HepG2 (cell line): ENCODE measurements around the gene SNRNP48. TPM values are rescaled to one million over a fixed set of nuclear protein-coding genes. Genes with fewer than 3 reads are reported as not detected.

Source experiments
- ARID3A ChIP-seq: IDR thresholded peaks from 2 replicates; pipeline ENCODE4 v1.6.1; 2012; ENCODE audit warnings: low read depth, low read length, improper control_type of control experiment
- CENPX ChIP-seq: sonication (generic); formaldehyde crosslinking; IDR thresholded peaks from 2 replicates; pipeline ENCODE4 v1.9.0; 2021; ENCODE audit warnings: mild to moderate bottlenecking, missing genetic modification reagents, moderate library complexity
- ISX ChIP-seq: sonication (generic); formaldehyde crosslinking; conservative IDR thresholded peaks from 2 replicates; pipeline ENCODE4 v1.5.0; 2020; ENCODE audit warnings: missing genetic modification reagents
- KDM1A ChIP-seq: IDR thresholded peaks from 2 replicates; pipeline ENCODE4 v1.6.1; 2016; ENCODE audit warnings: missing compliant biosample characterization
- KLF16 ChIP-seq, 2 experiments: sonication (generic) in 1 of 2; formaldehyde crosslinking in 1 of 2; IDR thresholded peaks; 2 replicates each; pipeline versions ENCODE4 v1.6.1 to v1.8.0; 2016 to 2023; ENCODE audit warnings: missing genetic modification reagents in 2 of 2, missing compliant biosample characterization in 1 of 2
- PAX8 ChIP-seq: sonication (generic); formaldehyde crosslinking; IDR thresholded peaks from 2 replicates; pipeline ENCODE4 v1.8.0; 2022; ENCODE audit warnings: mild to moderate bottlenecking, missing genetic modification reagents, borderline replicate concordance
- RFX1 ChIP-seq: fragments of 450-650 bp; IDR thresholded peaks from 2 replicates; pipeline ENCODE4 v1.6.1; 2017
- SIN3A ChIP-seq: IDR thresholded peaks from 2 replicates; pipeline ENCODE4 v1.6.1; 2011; ENCODE audit warnings: low read depth, mild to moderate bottlenecking, control low read depth, low read length, borderline replicate concordance
- TCF7 ChIP-seq: sonication (generic); IDR thresholded peaks from 2 replicates; pipeline ENCODE4 v1.6.1; 2016; ENCODE audit warnings: antibody characterized with exemption, low read depth
- TOPORS ChIP-seq: sonication (generic); formaldehyde crosslinking; IDR thresholded peaks from 2 replicates; pipeline ENCODE4 v1.8.0; 2023; ENCODE audit warnings: mild to moderate bottlenecking, missing genetic modification reagents
- ZNF512 ChIP-seq: sonication (generic); formaldehyde crosslinking; IDR thresholded peaks from 2 replicates; pipeline ENCODE4 v1.4.0; 2020; ENCODE audit warnings: mild to moderate bottlenecking, missing genetic modification reagents
- ZNF563 ChIP-seq: sonication (generic); formaldehyde crosslinking; IDR thresholded peaks from 2 replicates; pipeline ENCODE4 v1.8.0; 2022; ENCODE audit warnings: mild to moderate bottlenecking, moderate library complexity, missing genetic modification reagents
- ZNF710 ChIP-seq: sonication (generic); formaldehyde crosslinking; IDR thresholded peaks from 2 replicates; pipeline ENCODE4 v1.5.0; 2020; ENCODE audit warnings: mild to moderate bottlenecking, missing genetic modification reagents, borderline replicate concordance
- polyA plus RNA-seq, 8 experiments: library from polyadenylated mRNA; depleted of rRNA in 3 of 8; stranded (reverse) in 7 of 8; unstranded in 1 of 8; fragments of >200 nt; fragmentation: Illumina TruSeq in 4 of 8; extraction: Trizol in 4 of 8; gene quantifications; 2 replicates each; pipeline versions ENCODE4 v1.2.1 to v1.2.3, GENCODE V29; 2011 to 2016; ENCODE audit warnings: low read depth in 4 of 8, missing spikeins in 1 of 8, mixed read lengths in 1 of 8; ENCODE audit not compliant: insufficient read depth in 1 of 8
- total RNA-seq, 5 experiments: library from RNA; depleted of rRNA; stranded (reverse); fragments of >200 nt; fragmentation: Illumina TruSeq; extraction: Trizol; gene quantifications; 2 replicates each; pipeline ENCODE4 v1.2.3, GENCODE V29; 2016; ENCODE audit warnings: low read depth in 1 of 5
- TF ChIP-seq, protein P1 (sequence below): sonication (generic); formaldehyde crosslinking; IDR thresholded peaks from 2 replicates; pipeline ENCODE4 v1.4.0; 2020; ENCODE audit warnings: missing genetic modification reagents, borderline replicate concordance
- TF ChIP-seq, protein P2 (sequence below): IDR thresholded peaks from 2 replicates; pipeline ENCODE4 v1.6.1; 2016; ENCODE audit warnings: control low read depth

The SNRNP48 gene
- total and polyA plus RNA-seq, 2 of the 13 experiments (the other 11 are each of a cell fraction or from before 2014, with no cell fraction given): 17.5 to 47.5 TPM

- 0 out of 2 replicates have a peak, but pooled peaks have one; percentile 47 for TF ChIP-seq ARID3A
- TF ChIP-seq ISX (CRISPR knock-in tag): no peak
- TF ChIP-seq ZNF710 (CRISPR knock-in tag): no peak
- TF ChIP-seq TOPORS (CRISPR knock-in tag): no peak
- no peak for TF ChIP-seq ZNF563 (CRISPR knock-in tag)
- TF ChIP-seq SIN3A: no peak
- no peak for TF ChIP-seq PAX8 (CRISPR knock-in tag)
- no peak for TF ChIP-seq KLF16 (CRISPR knock-in tag; IDR thresholded peaks at IDR 0.05)
- no peak for TF ChIP-seq ZNF512 (CRISPR knock-in tag)
- TF ChIP-seq, protein P1, sequence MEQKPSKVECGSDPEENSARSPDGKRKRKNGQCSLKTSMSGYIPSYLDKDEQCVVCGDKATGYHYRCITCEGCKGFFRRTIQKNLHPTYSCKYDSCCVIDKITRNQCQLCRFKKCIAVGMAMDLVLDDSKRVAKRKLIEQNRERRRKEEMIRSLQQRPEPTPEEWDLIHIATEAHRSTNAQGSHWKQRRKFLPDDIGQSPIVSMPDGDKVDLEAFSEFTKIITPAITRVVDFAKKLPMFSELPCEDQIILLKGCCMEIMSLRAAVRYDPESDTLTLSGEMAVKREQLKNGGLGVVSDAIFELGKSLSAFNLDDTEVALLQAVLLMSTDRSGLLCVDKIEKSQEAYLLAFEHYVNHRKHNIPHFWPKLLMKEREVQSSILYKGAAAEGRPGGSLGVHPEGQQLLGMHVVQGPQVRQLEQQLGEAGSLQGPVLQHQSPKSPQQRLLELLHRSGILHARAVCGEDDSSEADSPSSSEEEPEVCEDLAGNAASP (CRISPR knock-in tag): no peak
- no peak for TF ChIP-seq KDM1A (CRISPR knock-in tag)
- TF ChIP-seq, protein P2, sequence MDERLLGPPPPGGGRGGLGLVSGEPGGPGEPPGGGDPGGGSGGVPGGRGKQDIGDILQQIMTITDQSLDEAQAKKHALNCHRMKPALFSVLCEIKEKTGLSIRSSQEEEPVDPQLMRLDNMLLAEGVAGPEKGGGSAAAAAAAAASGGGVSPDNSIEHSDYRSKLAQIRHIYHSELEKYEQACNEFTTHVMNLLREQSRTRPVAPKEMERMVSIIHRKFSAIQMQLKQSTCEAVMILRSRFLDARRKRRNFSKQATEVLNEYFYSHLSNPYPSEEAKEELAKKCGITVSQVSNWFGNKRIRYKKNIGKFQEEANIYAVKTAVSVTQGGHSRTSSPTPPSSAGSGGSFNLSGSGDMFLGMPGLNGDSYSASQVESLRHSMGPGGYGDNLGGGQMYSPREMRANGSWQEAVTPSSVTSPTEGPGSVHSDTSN (CRISPR knock-in tag): no peak
- no peak for TF ChIP-seq CENPX
- no peak for TF ChIP-seq RFX1
- TF ChIP-seq TCF7: no peak
Observed at GRCh38 chr6:7640607-7641577, 50.9 kb downstream of the SNRNP48 start (continued).
